Measurements from ENCODE around the gene KCNAB1.
A peak's percentile ranks its signal among the peaks of the same experiment; 100 is the strongest.

Gene KCNAB1

GRCh38 chr3:156311930-156312329, 191.6 kb downstream of the KCNAB1 start:
- Histone ChIP-seq H2BK5ac (ENCODE audit: low read depth, low read length, poor library complexity, severe bottlenecking) (no peak overlapping the region), H3K9me3 (ENCODE audit: control insufficient read depth, low read length) (no peaks in the 10 kb centered on the region), H2BK12ac (ENCODE audit: low read length in 2 of 2) (no peak overlapping the region), H2AFZ (ENCODE audit: low read depth, low read length) (no peak overlapping the region), H3K27me3 (ENCODE audit: control insufficient read depth in 1 of 2, insufficient read depth in 1 of 2, low read length in 2 of 2) (peaks cover 0 to 4% of the 10 kb centered on the region in 2 experiments), H3K9ac (ENCODE audit: low read length) (no peak overlapping the region), H2BK120ac (ENCODE audit: low read depth, low read length) (no peak overlapping the region), H3K4me1 (ENCODE audit: control insufficient read depth, insufficient read depth, low read depth, low read length) (no peaks in the 10 kb centered on the region), H3K4me2 (ENCODE audit: low read length, poor library complexity, severe bottlenecking) (no peak overlapping the region), H4K91ac (ENCODE audit: low read length) (no peak overlapping the region), H2BK15ac (ENCODE audit: low read depth, poor library complexity, severe bottlenecking) (no peak overlapping the region), H2AK5ac (ENCODE audit: low read length, severe bottlenecking) (no peak overlapping the region), H3K14ac (ENCODE audit: low read length in 2 of 2) (no peak overlapping the region), H3K4ac (ENCODE audit: low read depth in 1 of 2, low read length in 2 of 2) (no peak overlapping the region), H4K8ac (ENCODE audit: low read length) (no peak overlapping the region), H3K36me3 (ENCODE audit: control insufficient read depth in 1 of 2, insufficient read depth in 2 of 2, low read depth in 1 of 2, low read length in 2 of 2) (no peaks in the 10 kb centered on the region), H3K4me3 (ENCODE audit: insufficient read depth in 1 of 2, low read depth in 1 of 2, low read length in 2 of 2) (no peak overlapping the region), H3K23ac (ENCODE audit: low read length in 2 of 2) (no peak overlapping the region), H3K18ac (ENCODE audit: low read depth in 1 of 2, low read length in 2 of 2) (no peak overlapping the region), H3K79me1 (replicated peaks; ENCODE audit: low read length, poor library complexity, severe bottlenecking) (no peaks in the 10 kb centered on the region), H3K27ac (ENCODE audit: low read length, poor library complexity, severe bottlenecking) (no peak overlapping the region)
- no peak for DNase-seq
- 83% methylated on average over 3 of the region's 5 CpGs for WGBS

- Histone ChIP-seq H3K4me3 (ENCODE audit: insufficient read depth in 1 of 2, low read depth in 1 of 2, low read length in 2 of 2) (no peak overlapping the region), H2AFZ (ENCODE audit: low read depth, low read length) (no peak overlapping the region), H3K27me3 (ENCODE audit: control insufficient read depth in 1 of 2, insufficient read depth in 1 of 2, low read length in 2 of 2) (peaks cover 0 to 4% of the 10 kb centered on the region in 2 experiments), H2BK12ac (ENCODE audit: low read length in 2 of 2) (no peak overlapping the region), H3K4ac (ENCODE audit: low read depth in 1 of 2, low read length in 2 of 2) (no peak overlapping the region), H2AK5ac (ENCODE audit: low read length, severe bottlenecking) (no peak overlapping the region), H2BK15ac (ENCODE audit: low read depth, poor library complexity, severe bottlenecking) (no peak overlapping the region), H2BK120ac (ENCODE audit: low read depth, low read length) (no peak overlapping the region), H3K36me3 (ENCODE audit: control insufficient read depth in 1 of 2, insufficient read depth in 2 of 2, low read depth in 1 of 2, low read length in 2 of 2) (no peaks in the 10 kb centered on the region), H3K27ac (ENCODE audit: low read length, poor library complexity, severe bottlenecking) (no peak overlapping the region), H3K4me2 (ENCODE audit: low read length, poor library complexity, severe bottlenecking) (no peak overlapping the region), H2BK5ac (ENCODE audit: low read depth, low read length, poor library complexity, severe bottlenecking) (no peak overlapping the region), H3K4me1 (ENCODE audit: control insufficient read depth, insufficient read depth, low read depth, low read length) (no peaks in the 10 kb centered on the region), H3K9me3 (ENCODE audit: control insufficient read depth, low read length) (no peaks in the 10 kb centered on the region), H3K14ac (ENCODE audit: low read length in 2 of 2) (no peak overlapping the region), H3K18ac (ENCODE audit: low read depth in 1 of 2, low read length in 2 of 2) (no peak overlapping the region), H3K23ac (ENCODE audit: low read length in 2 of 2) (no peak overlapping the region), H4K91ac (ENCODE audit: low read length) (no peak overlapping the region), H4K8ac (ENCODE audit: low read length) (no peak overlapping the region), H3K9ac (ENCODE audit: low read length) (no peak overlapping the region), H3K79me1 (replicated peaks; ENCODE audit: low read length, poor library complexity, severe bottlenecking) (no peaks in the 10 kb centered on the region)
- DNase-seq: no peak
- WGBS: 100% methylated on average over 1 of the region's 1 CpG
Measured at GRCh38 chr3:156316076-156316475, 195.7 kb downstream of the KCNAB1 start.

- no peak overlapping the region for H3K14ac ChIP-seq (ENCODE audit: low read length in 2 of 2)
- H3K23ac ChIP-seq (ENCODE audit: low read length in 2 of 2): no peak overlapping the region
- H3K9me3 ChIP-seq (ENCODE audit: control insufficient read depth, low read length): no peaks in the 10 kb centered on the region
- peak; percentile 53 for DNase-seq
- H3K27me3 ChIP-seq (ENCODE audit: control insufficient read depth in 1 of 2, insufficient read depth in 1 of 2, low read length in 2 of 2): peaks cover 0 to 4% of the 10 kb centered on the region in 2 experiments
- H2BK15ac ChIP-seq (ENCODE audit: low read depth, poor library complexity, severe bottlenecking): no peak overlapping the region
- no peak overlapping the region for H3K4me2 ChIP-seq (ENCODE audit: low read length, poor library complexity, severe bottlenecking)
- no peak overlapping the region for H2AK5ac ChIP-seq (ENCODE audit: low read length, severe bottlenecking)
- no peak overlapping the region for H2BK5ac ChIP-seq (ENCODE audit: low read depth, low read length, poor library complexity, severe bottlenecking)
- no peak overlapping the region for H3K4me3 ChIP-seq (ENCODE audit: insufficient read depth in 1 of 2, low read depth in 1 of 2, low read length in 2 of 2)
- no peak overlapping the region for H3K18ac ChIP-seq (ENCODE audit: low read depth in 1 of 2, low read length in 2 of 2)
- H4K91ac ChIP-seq (ENCODE audit: low read length): no peak overlapping the region
- 21% methylated on average over 3 of the region's 4 CpGs for WGBS
- no peaks in the 10 kb centered on the region for H3K4me1 ChIP-seq (ENCODE audit: control insufficient read depth, insufficient read depth, low read depth, low read length)
- no peaks in the 10 kb centered on the region for H3K79me1 ChIP-seq (replicated peaks; ENCODE audit: low read length, poor library complexity, severe bottlenecking)
- no peak overlapping the region for H2AFZ ChIP-seq (ENCODE audit: low read depth, low read length)
- H3K36me3 ChIP-seq (ENCODE audit: control insufficient read depth in 1 of 2, insufficient read depth in 2 of 2, low read depth in 1 of 2, low read length in 2 of 2): no peaks in the 10 kb centered on the region
- H3K9ac ChIP-seq (ENCODE audit: low read length): no peak overlapping the region
- H3K27ac ChIP-seq (ENCODE audit: low read length, poor library complexity, severe bottlenecking): no peak overlapping the region
- no peak overlapping the region for H2BK120ac ChIP-seq (ENCODE audit: low read depth, low read length)
- no peak overlapping the region for H3K4ac ChIP-seq (ENCODE audit: low read depth in 1 of 2, low read length in 2 of 2)
- no peak overlapping the region for H2BK12ac ChIP-seq (ENCODE audit: low read length in 2 of 2)
- no peak overlapping the region for H4K8ac ChIP-seq (ENCODE audit: low read length)
Measured at GRCh38 chr3:156317462-156318074, 197.2 kb downstream of the KCNAB1 start.

- no peak overlapping the region for H3K4me2 ChIP-seq (ENCODE audit: low read length, poor library complexity, severe bottlenecking)
- no peak overlapping the region for H3K4me3 ChIP-seq (ENCODE audit: insufficient read depth in 1 of 2, low read depth in 1 of 2, low read length in 2 of 2)
- H2BK5ac ChIP-seq (ENCODE audit: low read depth, low read length, poor library complexity, severe bottlenecking): no peak overlapping the region
- H3K9me3 ChIP-seq (ENCODE audit: control insufficient read depth, low read length): no peaks in the 10 kb centered on the region
- no peak overlapping the region for H3K4ac ChIP-seq (ENCODE audit: low read depth in 1 of 2, low read length in 2 of 2)
- no peak for DNase-seq
- no peak overlapping the region for H3K27ac ChIP-seq (ENCODE audit: low read length, poor library complexity, severe bottlenecking)
- 96% methylated on average over 3 of the region's 4 CpGs for WGBS
- H3K36me3 ChIP-seq (ENCODE audit: control insufficient read depth in 1 of 2, insufficient read depth in 2 of 2, low read depth in 1 of 2, low read length in 2 of 2): no peaks in the 10 kb centered on the region
- H2BK12ac ChIP-seq (ENCODE audit: low read length in 2 of 2): no peak overlapping the region
- H4K91ac ChIP-seq (ENCODE audit: low read length): no peak overlapping the region
- H2BK15ac ChIP-seq (ENCODE audit: low read depth, poor library complexity, severe bottlenecking): no peak overlapping the region
- no peak overlapping the region for H2BK120ac ChIP-seq (ENCODE audit: low read depth, low read length)
- H2AFZ ChIP-seq (ENCODE audit: low read depth, low read length): no peak overlapping the region
- no peak overlapping the region for H3K9ac ChIP-seq (ENCODE audit: low read length)
- H4K8ac ChIP-seq (ENCODE audit: low read length): no peak overlapping the region
- H3K79me1 ChIP-seq (replicated peaks; ENCODE audit: low read length, poor library complexity, severe bottlenecking): no peaks in the 10 kb centered on the region
- no peaks in the 10 kb centered on the region for H3K4me1 ChIP-seq (ENCODE audit: control insufficient read depth, insufficient read depth, low read depth, low read length)
- no peak overlapping the region for H3K23ac ChIP-seq (ENCODE audit: low read length in 2 of 2)
- no peaks in the 10 kb centered on the region for H3K27me3 ChIP-seq (ENCODE audit: control insufficient read depth in 1 of 2, insufficient read depth in 1 of 2, low read length in 2 of 2)
- H3K18ac ChIP-seq (ENCODE audit: low read depth in 1 of 2, low read length in 2 of 2): no peak overlapping the region
- H2AK5ac ChIP-seq (ENCODE audit: low read length, severe bottlenecking): no peak overlapping the region
- no peak overlapping the region for H3K14ac ChIP-seq (ENCODE audit: low read length in 2 of 2)
Measured at GRCh38 chr3:156321945-156322344, 201.6 kb downstream of the KCNAB1 start.
